Left lung (tissue), 10 donors: ENCODE results near the gene PHACTR2. TPM values are rescaled to one million over a fixed set of nuclear protein-coding genes. Genes with fewer than 3 reads are reported as not detected.

Experiments used
- ATAC-seq: fragments of 200-7000 bp; cut with Tn5 transposase; one replicate; pipeline ENCODE4 v1.9.1; 2020; ENCODE audit warnings: moderate library complexity
- DNase-seq, 4 donors: peaks; one replicate each; pipeline ENCODE4 v3.0.0-alpha.2; 2013 to 2020
- H3K27ac ChIP-seq, 2 donors: fragments of 200-600 bp; sonication (generic) in 1 of 2; one replicate each; pipeline versions ENCODE4 v1.5.0 to v1.8.0; 2020 to 2021
- H3K27me3 ChIP-seq, 2 donors: fragments of 200-600 bp; sonication (generic) in 1 of 2; one replicate each; pipeline versions ENCODE4 v1.5.0 to v1.8.0; 2020 to 2021
- H3K36me3 ChIP-seq, 2 donors: fragments of 200-600 bp; sonication (generic) in 1 of 2; one replicate each; pipeline versions ENCODE4 v1.5.0 to v1.8.0; 2020 to 2021
- H3K4me1 ChIP-seq, 2 donors: fragments of 200-600 bp; one replicate each; pipeline ENCODE4 v1.8.0; 2021
- H3K4me3 ChIP-seq, 2 donors: fragments of 200-600 bp; sonication (generic) in 1 of 2; one replicate each; pipeline versions ENCODE4 v1.5.0 to v1.8.0; 2020 to 2021; ENCODE audit warnings: mild to moderate bottlenecking in 1 of 2
- H3K9me3 ChIP-seq, 2 donors: fragments of 200-600 bp; sonication (generic) in 1 of 2; one replicate each; pipeline versions ENCODE4 v1.5.0 to v1.8.0; 2020 to 2021
- intact Hi-C, 2 donors: fragments of 100-400 bp; cut with DNase I; formaldehyde crosslinking; loops; one replicate each; pipeline versions ENCODE4 v1.11.2 to v1.14.2; 2022
- polyA plus RNA-seq, 6 donors: library from polyadenylated mRNA; unstranded; fragments of 120-200 nt; gene quantifications; one replicate each; pipeline ENCODE4 v1.2.1, GENCODE V29; 2013; ENCODE audit not compliant: insufficient read length in 6 of 6
- total RNA-seq, 2 donors: library from RNA; stranded (reverse); fragmentation: NEBNext Ultra II Directional; extraction: Animal tissue kit (Norgen Biotek cat#: 25700); gene quantifications; one replicate each; pipeline ENCODE4 v1.2.1, GENCODE V29; 2021
- TF ChIP-seq, protein P1 (sequence below), 2 donors: fragments of 200-600 bp; sonication (generic) in 1 of 2; IDR thresholded peaks; one replicate each; pipeline versions ENCODE4 v1.5.0 to v1.8.0; 2021; ENCODE audit warnings: antibody characterized with exemption in 2 of 2
- donor health status: DM: no; HTN: yes; CAD: no.
- donor health status: DM: no; HTN: no; CAD: no.

Gene PHACTR2
- total and polyA plus RNA-seq, 8 donors, result 43.7 to 71.1 (median 49.8) TPM

DNA sequence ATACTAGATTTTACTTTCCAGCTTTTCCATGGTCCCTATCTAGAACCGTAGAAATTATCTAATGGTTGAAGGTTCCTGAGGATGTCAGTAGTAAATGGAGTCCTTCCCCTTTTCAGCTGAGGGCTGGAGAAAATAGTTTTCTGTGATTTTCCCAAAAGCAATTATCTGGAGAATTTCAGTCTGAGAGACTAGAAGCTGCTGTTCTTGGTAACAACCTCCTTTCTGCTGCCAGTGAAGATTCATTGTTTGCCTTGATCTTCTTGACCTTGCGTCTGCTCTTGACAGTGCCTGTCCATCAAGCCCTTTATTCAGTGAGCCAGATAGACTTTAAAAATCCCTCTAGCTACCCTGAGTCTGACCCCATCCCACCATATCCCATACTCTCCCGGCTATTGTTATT lies 73.1 kb downstream of the PHACTR2 start:
- ATAC-seq, result no peak
- Histone ChIP-seq H3K4me3 (no peak overlapping the region), H3K36me3 (peaks cover 0 to 7% of the 10 kb centered on the region in 2 donors), H3K4me1 (peaks cover 30% of the 10 kb centered on the region in 2 donors), H3K9me3 (no peaks in the 10 kb centered on the region), H3K27ac (no peak overlapping the region), H3K27me3 (no peaks in the 10 kb centered on the region)
- intact Hi-C loops, result no loop called here
- TF ChIP-seq, protein P1, sequence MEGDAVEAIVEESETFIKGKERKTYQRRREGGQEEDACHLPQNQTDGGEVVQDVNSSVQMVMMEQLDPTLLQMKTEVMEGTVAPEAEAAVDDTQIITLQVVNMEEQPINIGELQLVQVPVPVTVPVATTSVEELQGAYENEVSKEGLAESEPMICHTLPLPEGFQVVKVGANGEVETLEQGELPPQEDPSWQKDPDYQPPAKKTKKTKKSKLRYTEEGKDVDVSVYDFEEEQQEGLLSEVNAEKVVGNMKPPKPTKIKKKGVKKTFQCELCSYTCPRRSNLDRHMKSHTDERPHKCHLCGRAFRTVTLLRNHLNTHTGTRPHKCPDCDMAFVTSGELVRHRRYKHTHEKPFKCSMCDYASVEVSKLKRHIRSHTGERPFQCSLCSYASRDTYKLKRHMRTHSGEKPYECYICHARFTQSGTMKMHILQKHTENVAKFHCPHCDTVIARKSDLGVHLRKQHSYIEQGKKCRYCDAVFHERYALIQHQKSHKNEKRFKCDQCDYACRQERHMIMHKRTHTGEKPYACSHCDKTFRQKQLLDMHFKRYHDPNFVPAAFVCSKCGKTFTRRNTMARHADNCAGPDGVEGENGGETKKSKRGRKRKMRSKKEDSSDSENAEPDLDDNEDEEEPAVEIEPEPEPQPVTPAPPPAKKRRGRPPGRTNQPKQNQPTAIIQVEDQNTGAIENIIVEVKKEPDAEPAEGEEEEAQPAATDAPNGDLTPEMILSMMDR (IDR thresholded peaks at IDR 0.05), result no peak
- no peak for DNase-seq

DNA sequence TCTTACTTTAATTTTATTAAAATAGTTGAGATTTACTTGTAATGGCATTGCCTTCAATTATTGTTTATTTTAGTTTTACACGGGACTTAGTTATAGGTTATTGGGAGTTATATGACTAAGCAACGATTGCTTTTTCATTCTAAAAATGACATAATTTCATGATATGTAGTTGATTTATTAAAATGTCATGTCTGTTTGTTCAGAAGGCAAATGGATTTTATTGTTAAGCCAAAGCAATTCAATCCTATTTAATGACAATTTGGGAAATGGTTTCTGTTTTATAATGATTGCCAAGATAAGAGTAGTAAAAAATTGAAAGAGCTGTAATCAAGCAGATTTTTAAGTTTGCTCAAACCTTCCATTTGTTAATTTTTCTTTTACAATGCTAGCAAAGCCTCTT lies 74.7 kb downstream of the PHACTR2 start:
- Histone ChIP-seq H3K27ac (no peak overlapping the region), H3K4me1 (peaks cover 16% of the 10 kb centered on the region in 2 donors), H3K4me3 (no peak overlapping the region), H3K9me3 (no peaks in the 10 kb centered on the region), H3K27me3 (no peaks in the 10 kb centered on the region), H3K36me3 (peaks cover 0 to 7% of the 10 kb centered on the region in 2 donors)
- TF ChIP-seq, protein P1 (IDR thresholded peaks at IDR 0.05), result no peak
- DNase-seq, result no peak
- intact Hi-C loops, result no loop called here
- no peak for ATAC-seq

DNA sequence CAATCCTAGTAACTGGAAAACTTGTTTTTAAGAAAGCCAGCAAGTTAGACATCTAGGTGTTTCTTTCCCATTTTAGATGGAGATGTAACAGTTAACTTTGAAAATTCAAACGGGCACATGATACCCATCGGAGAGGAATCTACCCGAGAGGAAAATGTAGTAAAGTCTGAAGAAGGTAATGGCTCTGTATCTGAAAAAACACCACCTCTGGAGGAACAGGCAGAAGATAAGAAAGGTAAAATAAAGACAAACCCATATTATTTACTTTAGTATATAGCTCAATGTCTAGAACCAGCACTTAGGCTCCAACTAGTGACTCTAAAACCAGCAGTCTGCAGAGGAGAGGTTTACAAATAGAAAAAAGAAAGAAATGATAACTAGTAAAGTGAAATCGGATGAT lies 75.9 kb downstream of the PHACTR2 start:
- no peaks in the 10 kb centered on the region for H3K27me3 ChIP-seq
- intact Hi-C loops, result no loop called here
- H3K9me3 ChIP-seq, result no peaks in the 10 kb centered on the region
- TF ChIP-seq, protein P1 (IDR thresholded peaks at IDR 0.05), result no peak
- H3K27ac ChIP-seq, result no peak overlapping the region
- no peak overlapping the region for H3K4me3 ChIP-seq
- DNase-seq, result no peak
- peaks cover 0 to 7% of the 10 kb centered on the region in 2 donors for H3K36me3 ChIP-seq
- peaks cover 11 to 20% of the 10 kb centered on the region in 2 donors for H3K4me1 ChIP-seq
- ATAC-seq, result no peak

DNA sequence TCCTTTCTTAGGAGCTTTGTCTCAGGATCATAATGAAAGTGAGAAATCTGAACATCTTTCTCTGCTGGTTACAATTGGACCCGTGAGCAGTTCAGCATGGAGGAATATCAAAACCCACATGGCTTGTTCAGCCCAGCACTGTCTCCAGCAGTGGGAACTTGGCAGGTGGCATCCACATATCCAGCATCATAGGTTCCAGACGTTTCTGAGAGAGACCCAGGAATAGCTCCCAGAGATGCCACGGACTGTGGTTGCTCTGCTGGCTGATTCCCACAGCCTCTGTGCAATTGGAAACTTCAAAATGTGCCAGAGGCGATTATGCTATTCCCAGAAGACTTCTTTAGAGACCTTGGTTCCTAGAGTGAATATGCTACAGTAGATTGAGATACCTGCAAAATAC lies 76.4 kb downstream of the PHACTR2 start:
- DNase-seq, result no peak
- Histone ChIP-seq H3K36me3 (peaks cover 0 to 7% of the 10 kb centered on the region in 2 donors), H3K27ac (no peak overlapping the region), H3K9me3 (no peaks in the 10 kb centered on the region), H3K4me1 (peaks cover 11 to 25% of the 10 kb centered on the region in 2 donors), H3K4me3 (no peak overlapping the region), H3K27me3 (no peaks in the 10 kb centered on the region)
- no peak for ATAC-seq
- TF ChIP-seq, protein P1 (IDR thresholded peaks at IDR 0.05), result no peak
- intact Hi-C loops, result no loop called here

DNA sequence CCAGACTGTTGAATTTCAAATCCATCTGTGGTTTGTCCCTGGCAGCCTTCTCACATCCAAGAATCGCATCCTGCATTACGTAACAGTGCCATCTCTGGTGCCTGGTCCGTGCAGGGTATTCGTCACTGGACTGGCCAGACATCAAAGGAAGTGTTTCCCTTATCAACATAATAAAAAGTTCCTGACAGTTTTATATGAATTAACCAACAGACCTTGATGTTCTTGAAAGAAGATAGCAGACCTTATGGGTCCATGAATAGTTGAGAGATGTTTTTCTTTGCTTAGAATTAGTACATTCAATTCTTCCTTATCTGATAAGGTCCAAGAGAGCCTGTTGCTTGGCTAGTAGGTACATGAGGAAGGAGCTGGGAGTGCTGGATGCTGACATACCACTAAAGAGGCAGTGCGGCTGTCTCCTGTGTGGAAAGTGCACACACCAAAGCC lies 77.6 kb downstream of the PHACTR2 start:
- no peaks in the 10 kb centered on the region for H3K9me3 ChIP-seq
- DNase-seq (no peak), ATAC-seq (peak; percentile 70)
- intact Hi-C loops, result no loop called here
- H3K36me3 ChIP-seq, result peaks cover 0 to 7% of the 10 kb centered on the region in 2 donors
- peak overlapping the region in 1 of 2 donors; percentile 49 for H3K27ac ChIP-seq
- peaks cover 19 to 36% of the 10 kb centered on the region in 2 donors for H3K4me1 ChIP-seq
- no peaks in the 10 kb centered on the region for H3K27me3 ChIP-seq
- TF ChIP-seq, protein P1 (IDR thresholded peaks at IDR 0.05), result no peak
- H3K4me3 ChIP-seq, result no peak overlapping the region
